ENCODE results near the gene PLEKHD1. TPM values are rescaled to one million over a fixed set of nuclear protein-coding genes. Genes with fewer than 3 reads are reported as not detected.

Gene PLEKHD1
- total and polyA plus RNA-seq, 2 donors (not counting 1 experiment from before 2014, with no cell fraction given): 0.12 TPM

DNA sequence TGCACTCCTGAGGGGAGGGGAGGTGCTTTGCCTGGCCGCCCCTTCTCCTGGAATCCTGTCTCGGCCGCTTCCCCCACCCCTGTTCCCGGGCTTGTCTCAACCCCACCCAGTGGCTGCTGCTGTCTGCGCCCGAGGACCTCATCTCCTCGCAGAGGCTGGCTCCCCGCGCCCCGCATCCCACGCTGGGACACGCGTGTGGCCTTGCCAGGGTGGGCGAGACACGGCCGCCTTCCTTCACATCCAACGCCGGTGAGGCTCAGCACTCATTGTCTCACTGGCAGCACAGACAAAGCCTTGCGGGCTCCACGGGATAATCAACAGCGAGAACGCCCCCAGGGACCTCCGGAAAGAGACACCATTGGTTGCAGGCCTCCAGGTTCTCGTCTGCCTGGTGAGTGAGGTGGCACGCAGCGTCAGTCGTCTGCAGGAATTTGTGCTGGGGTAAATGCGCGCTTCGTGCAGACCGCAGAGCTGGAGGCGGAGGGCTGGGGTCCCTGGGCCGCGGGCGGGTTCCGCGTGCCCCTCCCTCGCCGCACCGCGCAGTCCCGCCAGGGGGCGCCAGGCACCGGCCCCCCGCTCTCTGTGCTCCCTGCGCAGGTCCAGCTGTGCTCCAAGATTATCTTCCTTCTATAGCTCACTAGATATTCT, 63.3 kb downstream of the PLEKHD1 start:
- TF ChIP-seq EZH2 (IDR thresholded peaks at IDR 0.05; ENCODE audit: borderline replicate concordance, insufficient read depth, low read depth, low read length, poor library complexity, severe bottlenecking): no peak
- TF ChIP-seq, protein P1, sequence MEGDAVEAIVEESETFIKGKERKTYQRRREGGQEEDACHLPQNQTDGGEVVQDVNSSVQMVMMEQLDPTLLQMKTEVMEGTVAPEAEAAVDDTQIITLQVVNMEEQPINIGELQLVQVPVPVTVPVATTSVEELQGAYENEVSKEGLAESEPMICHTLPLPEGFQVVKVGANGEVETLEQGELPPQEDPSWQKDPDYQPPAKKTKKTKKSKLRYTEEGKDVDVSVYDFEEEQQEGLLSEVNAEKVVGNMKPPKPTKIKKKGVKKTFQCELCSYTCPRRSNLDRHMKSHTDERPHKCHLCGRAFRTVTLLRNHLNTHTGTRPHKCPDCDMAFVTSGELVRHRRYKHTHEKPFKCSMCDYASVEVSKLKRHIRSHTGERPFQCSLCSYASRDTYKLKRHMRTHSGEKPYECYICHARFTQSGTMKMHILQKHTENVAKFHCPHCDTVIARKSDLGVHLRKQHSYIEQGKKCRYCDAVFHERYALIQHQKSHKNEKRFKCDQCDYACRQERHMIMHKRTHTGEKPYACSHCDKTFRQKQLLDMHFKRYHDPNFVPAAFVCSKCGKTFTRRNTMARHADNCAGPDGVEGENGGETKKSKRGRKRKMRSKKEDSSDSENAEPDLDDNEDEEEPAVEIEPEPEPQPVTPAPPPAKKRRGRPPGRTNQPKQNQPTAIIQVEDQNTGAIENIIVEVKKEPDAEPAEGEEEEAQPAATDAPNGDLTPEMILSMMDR (IDR thresholded peaks at IDR 0.05): peak; percentile 49
- Mint-ChIP-seq H3K4me3 (peak overlapping the region; percentile 17), H3K27ac (no peak overlapping the region), H3K27me3 (peaks cover 65% of the 10 kb centered on the region), H3K4me1 (peaks cover 2% of the 10 kb centered on the region), H3K9me3 (ENCODE audit: insufficient read depth) (no peaks in the 10 kb centered on the region)
- Histone ChIP-seq H3K79me2 (ENCODE audit: control insufficient read depth, insufficient read depth, low read length) (no peaks in the 10 kb centered on the region), H3K4me1 (ENCODE audit: control insufficient read depth in 2 of 2, insufficient read depth in 2 of 2, low read length in 2 of 2) (no peaks in the 10 kb centered on the region), H2AFZ (ENCODE audit: insufficient read depth, low read depth, low read length, poor library complexity, severe bottlenecking) (peak overlapping the region; percentile 56), H3K9me3 (ENCODE audit: control extremely low read depth in 1 of 3, control insufficient read depth in 2 of 3, insufficient read depth in 1 of 3, low read length in 2 of 3) (no peaks in the 10 kb centered on the region), H3K9ac (ENCODE audit: low read length) (no peak overlapping the region), H3K27me3 (replicated peaks in 1 of 4; ENCODE audit: control extremely low read depth in 1 of 4, control insufficient read depth in 3 of 4, insufficient read depth in 4 of 4, low read length in 3 of 4) (peaks cover 0 to 26% (median 4%) of the 10 kb centered on the region in 4 experiments), H3K4me2 (replicated peaks; ENCODE audit: low read depth, low read length, poor library complexity, severe bottlenecking) (peak overlapping the region; percentile 25), H3K27ac (ENCODE audit: low read length in 2 of 2) (no peak overlapping the region), H3K36me3 (replicated peaks in 1 of 2; ENCODE audit: control extremely low read depth in 1 of 2, control insufficient read depth in 1 of 2, extremely low read depth in 1 of 2, insufficient read depth in 2 of 2, low read length in 1 of 2) (no peaks in the 10 kb centered on the region), H4K20me1 (ENCODE audit: control insufficient read depth, insufficient read depth, low read length, poor library complexity, severe bottlenecking) (no peaks in the 10 kb centered on the region), H3K4me3 (ENCODE audit: control extremely low read depth in 1 of 5, extremely low read depth in 1 of 5, insufficient read depth in 1 of 5, low read depth in 2 of 5, low read length in 4 of 5) (no peak overlapping the region)
- 16% methylated on average over 40 of the region's 46 CpGs for WGBS (ENCODE audit: insufficient coverage)
- POLR2A ChIA-PET: interaction anchor here (0.6 kb wide), 1 partner anchor 35 kb away, joined by 3 read pairs; no protein-coding TSS in a partner anchor
- peak; percentile 11 for DNase-seq
- ATAC-seq (ENCODE audit: low read depth): no peak
- CTCF ChIA-PET: interaction anchor here (1.1 kb wide), 1 partner anchor 10 kb away, joined by 4 read pairs; no protein-coding TSS in a partner anchor
- intact Hi-C loops (cut with micrococcal nuclease): no loop called here

DNA sequence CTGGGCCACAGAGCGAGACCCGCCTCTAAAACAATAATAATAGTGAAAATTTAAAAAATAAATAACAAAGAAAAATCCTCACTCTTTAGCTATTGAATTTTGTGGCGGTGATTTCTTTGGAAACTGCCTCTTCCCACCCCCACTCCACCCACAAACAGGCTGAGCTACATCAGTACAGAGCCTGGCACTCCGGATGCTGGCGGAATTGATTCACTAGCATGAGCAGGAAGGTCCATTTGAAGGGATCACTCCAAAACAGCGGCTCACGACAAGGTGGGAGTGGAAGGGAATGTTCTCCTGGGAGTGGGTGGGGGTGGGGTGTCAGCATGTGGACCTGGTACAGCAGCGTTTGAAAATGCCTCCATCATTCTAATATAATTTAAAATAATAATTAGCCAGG, 64.0 kb downstream of the PLEKHD1 start:
- no peaks in the 10 kb centered on the region for H3K9me3 Mint-ChIP-seq (ENCODE audit: insufficient read depth)
- H3K4me2 ChIP-seq (replicated peaks; ENCODE audit: low read depth, low read length, poor library complexity, severe bottlenecking): no peak overlapping the region
- no peak for TF ChIP-seq EZH2 (IDR thresholded peaks at IDR 0.05; ENCODE audit: borderline replicate concordance, insufficient read depth, low read depth, low read length, poor library complexity, severe bottlenecking)
- TF ChIP-seq, protein P1 (IDR thresholded peaks at IDR 0.05): no peak
- ATAC-seq (ENCODE audit: low read depth): no peak
- H3K9me3 ChIP-seq (ENCODE audit: control extremely low read depth in 1 of 3, control insufficient read depth in 2 of 3, insufficient read depth in 1 of 3, low read length in 2 of 3): no peaks in the 10 kb centered on the region
- no peak overlapping the region for H3K9ac ChIP-seq (ENCODE audit: low read length)
- H3K79me2 ChIP-seq (ENCODE audit: control insufficient read depth, insufficient read depth, low read length): no peaks in the 10 kb centered on the region
- no peak overlapping the region for H3K4me3 Mint-ChIP-seq
- no peaks in the 10 kb centered on the region for H4K20me1 ChIP-seq (ENCODE audit: control insufficient read depth, insufficient read depth, low read length, poor library complexity, severe bottlenecking)
- ChIA-PET CTCF (interaction anchor here (1.1 kb wide), 1 partner anchor 9 kb away, joined by 4 read pairs; no protein-coding TSS in a partner anchor), POLR2A (interaction anchor here (0.6 kb wide), 1 partner anchor 36 kb away, joined by 3 read pairs; no protein-coding TSS in a partner anchor)
- H3K4me1 Mint-ChIP-seq: peaks cover 2% of the 10 kb centered on the region
- no peak for DNase-seq
- WGBS (ENCODE audit: insufficient coverage): 100% methylated on average over 1 of the region's 8 CpGs
- H3K27ac ChIP-seq (ENCODE audit: low read length in 2 of 2): no peak overlapping the region
- no peaks in the 10 kb centered on the region for H3K4me1 ChIP-seq (ENCODE audit: control insufficient read depth in 2 of 2, insufficient read depth in 2 of 2, low read length in 2 of 2)
- H3K36me3 ChIP-seq (replicated peaks in 1 of 2; ENCODE audit: control extremely low read depth in 1 of 2, control insufficient read depth in 1 of 2, extremely low read depth in 1 of 2, insufficient read depth in 2 of 2, low read length in 1 of 2): no peaks in the 10 kb centered on the region
- H3K27me3 Mint-ChIP-seq: peaks cover 64% of the 10 kb centered on the region
- H3K27me3 ChIP-seq (replicated peaks in 1 of 4; ENCODE audit: control extremely low read depth in 1 of 4, control insufficient read depth in 3 of 4, insufficient read depth in 4 of 4, low read length in 3 of 4): peaks cover 0 to 31% (median 4%) of the 10 kb centered on the region in 4 experiments
- no peak overlapping the region for H2AFZ ChIP-seq (ENCODE audit: insufficient read depth, low read depth, low read length, poor library complexity, severe bottlenecking)
- no peak overlapping the region for H3K4me3 ChIP-seq (ENCODE audit: control extremely low read depth in 1 of 5, extremely low read depth in 1 of 5, insufficient read depth in 1 of 5, low read depth in 2 of 5, low read length in 4 of 5)
- no peak overlapping the region for H3K27ac Mint-ChIP-seq
- intact Hi-C loops (cut with micrococcal nuclease): no loop called here

All from B cell (primary cell).